ENCODE data around the gene C6orf132. TPM values are rescaled to one million over a fixed set of nuclear protein-coding genes. Genes with fewer than 3 reads are reported as not detected.

Gene C6orf132
- total and polyA plus RNA-seq, 9 of the 15 experiments (the other 6 are each of a cell fraction or from before 2014, with no cell fraction given): 0.06 to 0.35 (median 0.14) TPM

- intact Hi-C loops (cut with micrococcal nuclease) (no loop called here), in situ Hi-C loops (cut with MboI) (no loop called here)
- Histone ChIP-seq H3K4me3 (no peak overlapping the region), H3K9ac (ENCODE audit: insufficient read depth in 1 of 2, low read depth in 2 of 2, low read length in 2 of 2) (peak overlapping the region in 1 of 2 experiments; percentile 80; a peak in 2 of 4 replicates), H2AFZ (ENCODE audit: low read depth, low read length) (no peak overlapping the region), H3K4me1 (replicated peaks in 1 of 2; ENCODE audit: control insufficient read depth in 2 of 2, insufficient read depth in 2 of 2, low read length in 2 of 2) (peaks cover 46 to 59% of the 10 kb centered on the region in 2 experiments), H3K27ac (ENCODE audit: extremely low read depth, low read depth, low read length) (no peak overlapping the region; the same call in 2 of the 3 replicates), H3K27me3 (ENCODE audit: control insufficient read depth in 2 of 2, insufficient read depth in 2 of 2, low read length in 2 of 2) (no peaks in the 10 kb centered on the region), H3K4me2 (ENCODE audit: insufficient read depth, low read length) (no peak overlapping the region; the same call in 1 of the 2 replicates), H3K9me1 (ENCODE audit: control insufficient read depth, insufficient read depth, low read length) (no peaks in the 10 kb centered on the region), H3K36me3 (ENCODE audit: control insufficient read depth, insufficient read depth, low read length) (no peaks in the 10 kb centered on the region; the same call in 2 of the 3 replicates), H3K79me2 (ENCODE audit: control insufficient read depth, insufficient read depth, low read length) (no peaks in the 10 kb centered on the region), H4K20me1 (replicated peaks; ENCODE audit: control insufficient read depth, insufficient read depth, low read length) (no peaks in the 10 kb centered on the region), H3K9me3 (replicated peaks; ENCODE audit: control insufficient read depth, insufficient read depth, low read depth, low read length) (no peaks in the 10 kb centered on the region)
- WGBS (ENCODE audit: insufficient coverage, low coverage, missing lambda C conversion rate): 53% methylated on average over 10 of the region's 10 CpGs
- FAIRE-seq: no peak
- peak in 1 of 4 experiments; percentile 52 for DNase-seq (ENCODE audit: extremely low read depth in 1 of 4, low spot score in 3 of 4)
- CTCF ChIA-PET (ENCODE audit: low intra/inter-chr PET ratio): no interaction called here
- POLR2A ChIA-PET: interaction anchor here (0.5 to 5.6 kb wide), 10 partner anchors 8 to 789 kb away, joined by 3 to 48 read pairs (median 3); partner anchors contain the start of gene RPL7L1
- BruUV-seq (replicated peaks): no TSS peak
- no peak for ATAC-seq
- TF ChIP-seq, protein P1, sequence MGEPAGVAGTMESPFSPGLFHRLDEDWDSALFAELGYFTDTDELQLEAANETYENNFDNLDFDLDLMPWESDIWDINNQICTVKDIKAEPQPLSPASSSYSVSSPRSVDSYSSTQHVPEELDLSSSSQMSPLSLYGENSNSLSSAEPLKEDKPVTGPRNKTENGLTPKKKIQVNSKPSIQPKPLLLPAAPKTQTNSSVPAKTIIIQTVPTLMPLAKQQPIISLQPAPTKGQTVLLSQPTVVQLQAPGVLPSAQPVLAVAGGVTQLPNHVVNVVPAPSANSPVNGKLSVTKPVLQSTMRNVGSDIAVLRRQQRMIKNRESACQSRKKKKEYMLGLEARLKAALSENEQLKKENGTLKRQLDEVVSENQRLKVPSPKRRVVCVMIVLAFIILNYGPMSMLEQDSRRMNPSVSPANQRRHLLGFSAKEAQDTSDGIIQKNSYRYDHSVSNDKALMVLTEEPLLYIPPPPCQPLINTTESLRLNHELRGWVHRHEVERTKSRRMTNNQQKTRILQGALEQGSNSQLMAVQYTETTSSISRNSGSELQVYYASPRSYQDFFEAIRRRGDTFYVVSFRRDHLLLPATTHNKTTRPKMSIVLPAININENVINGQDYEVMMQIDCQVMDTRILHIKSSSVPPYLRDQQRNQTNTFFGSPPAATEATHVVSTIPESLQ (CRISPR knock-in tag; IDR thresholded peaks at IDR 0.05): no peak
- no peak for TF ChIP-seq MTF1 (CRISPR knock-in tag; IDR thresholded peaks at IDR 0.05; ENCODE audit: borderline replicate concordance)
- TF ChIP-seq CBX1 (IDR thresholded peaks at IDR 0.05; ENCODE audit: low read depth): no peak
- TF ChIP-seq SOX6 (IDR thresholded peaks at IDR 0.05): no peak
- peak; percentile 48 for TF ChIP-seq HDAC2 (IDR thresholded peaks at IDR 0.05)
- no peak for TF ChIP-seq ESRRA (IDR thresholded peaks at IDR 0.05; ENCODE audit: borderline replicate concordance, low read depth)
- TF ChIP-seq CXXC5 (CRISPR knock-in tag; IDR thresholded peaks at IDR 0.05): no peak
- no peak for TF ChIP-seq PPARD (CRISPR knock-in tag; IDR thresholded peaks at IDR 0.05)
- no peak for TF ChIP-seq HMG20B (CRISPR knock-in tag; IDR thresholded peaks at IDR 0.05)
- no peak for TF ChIP-seq NCOA4 (IDR thresholded peaks at IDR 0.05; ENCODE audit: partially characterized antibody)
- no peak for TF ChIP-seq FOSL1 (tag; conservative IDR thresholded peaks at IDR 0.05)
- TF ChIP-seq ZNF133 (CRISPR knock-in tag; IDR thresholded peaks at IDR 0.05): no peak
- no peak for TF ChIP-seq MAFF (IDR thresholded peaks at IDR 0.05; ENCODE audit: low read length)
- TF ChIP-seq RAD51 (IDR thresholded peaks at IDR 0.05; ENCODE audit: borderline replicate concordance, low read depth): peak; percentile 32; the same call in 1 of the 2 replicates
- peak; percentile 32; the same call in 1 of the 2 replicates for TF ChIP-seq HLTF (IDR thresholded peaks at IDR 0.05)
- no peak for TF ChIP-seq ZNF695 (CRISPR knock-in tag; IDR thresholded peaks at IDR 0.05)
- TF ChIP-seq ZNF277 (CRISPR knock-in tag; IDR thresholded peaks at IDR 0.05; ENCODE audit: borderline replicate concordance): no peak
- no peak for TF ChIP-seq NR2C2 (CRISPR knock-in tag; IDR thresholded peaks at IDR 0.05)
- TF ChIP-seq NR2C2 (tag; IDR thresholded peaks at IDR 0.05): no peak
Measured at GRCh38 chr6:42090819-42091717, 51.4 kb downstream of the C6orf132 start.

All from K562 (cell line).